T-helper 1 cell treated with Interleukin-12 subunit alpha and Interleukin-12 subunit beta and Interleukin-4 antibody, amounts not matched to agents 30 μg/mL and 1 μg/mL, for 36 hours (primary cell): ENCODE data around the gene NXT1.
A peak's percentile ranks its signal among the peaks of the same experiment; 100 is the strongest.

Experiments
- H3K27ac Mint-ChIP-seq: one replicate; pipeline ENCODE4 v1.8.0; 2021; ENCODE audit warnings: mild to moderate bottlenecking, mixed read lengths
- H3K27me3 Mint-ChIP-seq: one replicate; pipeline ENCODE4 v1.8.0; 2021; ENCODE audit warnings: low read depth, mixed read lengths
- H3K36me3 Mint-ChIP-seq: one replicate; pipeline ENCODE4 v1.8.0; 2021; ENCODE audit warnings: low read depth, mixed read lengths
- H3K4me1 Mint-ChIP-seq: one replicate; pipeline ENCODE4 v1.8.0; 2021; ENCODE audit warnings: low read depth, mixed read lengths
- H3K4me3 Mint-ChIP-seq: one replicate; pipeline ENCODE4 v1.8.0; 2021; ENCODE audit warnings: mild to moderate bottlenecking, moderate library complexity, mixed read lengths
- H3K9me3 Mint-ChIP-seq: one replicate; pipeline ENCODE4 v1.8.0; 2021; ENCODE audit warnings: mixed read lengths

The NXT1 gene

GRCh38 chr20:23316626-23317025 lies 34.0 kb upstream of the NXT1 start:
- no peak overlapping the region for H3K4me3 Mint-ChIP-seq
- H3K9me3 Mint-ChIP-seq, result no peaks in the 10 kb centered on the region
- no peaks in the 10 kb centered on the region for H3K36me3 Mint-ChIP-seq
- H3K27ac Mint-ChIP-seq, result no peak overlapping the region
- no peaks in the 10 kb centered on the region for H3K27me3 Mint-ChIP-seq
- H3K4me1 Mint-ChIP-seq, result no peaks in the 10 kb centered on the region

- no peaks in the 10 kb centered on the region for H3K27me3 Mint-ChIP-seq
- H3K4me1 Mint-ChIP-seq, result no peaks in the 10 kb centered on the region
- no peaks in the 10 kb centered on the region for H3K36me3 Mint-ChIP-seq
- H3K27ac Mint-ChIP-seq, result no peak overlapping the region
- H3K9me3 Mint-ChIP-seq, result no peaks in the 10 kb centered on the region
- no peak overlapping the region for H3K4me3 Mint-ChIP-seq
Measured at GRCh38 chr20:23317081-23317480, 33.5 kb upstream of the NXT1 start.

- H3K9me3 Mint-ChIP-seq, result no peaks in the 10 kb centered on the region
- H3K27ac Mint-ChIP-seq, result no peak overlapping the region
- no peak overlapping the region for H3K4me3 Mint-ChIP-seq
- H3K27me3 Mint-ChIP-seq, result no peaks in the 10 kb centered on the region
- no peaks in the 10 kb centered on the region for H3K4me1 Mint-ChIP-seq
- no peaks in the 10 kb centered on the region for H3K36me3 Mint-ChIP-seq
Measured at GRCh38 chr20:23318347-23318746, 32.2 kb upstream of the NXT1 start.

- Mint-ChIP-seq H3K36me3 (no peaks in the 10 kb centered on the region), H3K4me3 (no peak overlapping the region), H3K27ac (no peak overlapping the region), H3K9me3 (no peaks in the 10 kb centered on the region), H3K27me3 (no peaks in the 10 kb centered on the region), H3K4me1 (no peaks in the 10 kb centered on the region)
Measured at GRCh38 chr20:23320317-23320716, 30.3 kb upstream of the NXT1 start.

GRCh38 chr20:23325107-23325506 lies 25.5 kb upstream of the NXT1 start:
- Mint-ChIP-seq H3K9me3 (no peaks in the 10 kb centered on the region), H3K4me3 (no peak overlapping the region), H3K27ac (no peak overlapping the region), H3K27me3 (no peaks in the 10 kb centered on the region), H3K36me3 (no peaks in the 10 kb centered on the region), H3K4me1 (no peaks in the 10 kb centered on the region)

GRCh38 chr20:23326774-23327173 lies 23.8 kb upstream of the NXT1 start:
- Mint-ChIP-seq H3K9me3 (no peaks in the 10 kb centered on the region), H3K36me3 (no peaks in the 10 kb centered on the region), H3K27ac (no peak overlapping the region), H3K27me3 (no peaks in the 10 kb centered on the region), H3K4me3 (no peak overlapping the region), H3K4me1 (no peaks in the 10 kb centered on the region)

GRCh38 chr20:23327617-23328333 lies 22.8 kb upstream of the NXT1 start:
- no peaks in the 10 kb centered on the region for H3K4me1 Mint-ChIP-seq
- H3K27ac Mint-ChIP-seq, result no peak overlapping the region
- no peaks in the 10 kb centered on the region for H3K27me3 Mint-ChIP-seq
- no peaks in the 10 kb centered on the region for H3K36me3 Mint-ChIP-seq
- H3K9me3 Mint-ChIP-seq, result no peaks in the 10 kb centered on the region
- no peak overlapping the region for H3K4me3 Mint-ChIP-seq

- Mint-ChIP-seq H3K4me3 (no peak overlapping the region), H3K27me3 (no peaks in the 10 kb centered on the region), H3K9me3 (no peaks in the 10 kb centered on the region), H3K4me1 (peaks cover 9% of the 10 kb centered on the region), H3K36me3 (no peaks in the 10 kb centered on the region), H3K27ac (no peak overlapping the region)
Measured at GRCh38 chr20:23331450-23332350, 18.9 kb upstream of the NXT1 start.

GRCh38 chr20:23332467-23332866 lies 18.1 kb upstream of the NXT1 start:
- peaks cover 13% of the 10 kb centered on the region for H3K4me1 Mint-ChIP-seq
- no peak overlapping the region for H3K4me3 Mint-ChIP-seq
- H3K27me3 Mint-ChIP-seq, result no peaks in the 10 kb centered on the region
- no peaks in the 10 kb centered on the region for H3K36me3 Mint-ChIP-seq
- H3K27ac Mint-ChIP-seq, result no peak overlapping the region
- no peaks in the 10 kb centered on the region for H3K9me3 Mint-ChIP-seq

- no peak overlapping the region for H3K27ac Mint-ChIP-seq
Measured at GRCh38 chr20:23334111-23334510, 16.5 kb upstream of the NXT1 start.

GRCh38 chr20:23335521-23335920 lies 15.1 kb upstream of the NXT1 start:
- Mint-ChIP-seq H3K27ac (no peak overlapping the region), H3K4me3 (no peak overlapping the region), H3K4me1 (peaks cover 13% of the 10 kb centered on the region), H3K27me3 (peaks cover 3% of the 10 kb centered on the region), H3K36me3 (no peaks in the 10 kb centered on the region), H3K9me3 (no peaks in the 10 kb centered on the region)

More at GRCh38 chr20:23334111-23334510, 16.5 kb upstream of the NXT1 start:
- Mint-ChIP-seq H3K9me3 (no peaks in the 10 kb centered on the region), H3K36me3 (no peaks in the 10 kb centered on the region), H3K4me3 (no peak overlapping the region), H3K4me1 (peaks cover 13% of the 10 kb centered on the region), H3K27me3 (no peaks in the 10 kb centered on the region)

- Mint-ChIP-seq H3K36me3 (no peaks in the 10 kb centered on the region), H3K4me1 (peaks cover 13% of the 10 kb centered on the region), H3K27me3 (peaks cover 5% of the 10 kb centered on the region), H3K4me3 (peak overlapping the region; percentile 42), H3K27ac (peak overlapping the region; percentile 45), H3K9me3 (no peaks in the 10 kb centered on the region)
Measured at GRCh38 chr20:23336476-23336875, 14.1 kb upstream of the NXT1 start.

- Mint-ChIP-seq H3K9me3 (no peaks in the 10 kb centered on the region), H3K4me3 (no peak overlapping the region), H3K36me3 (no peaks in the 10 kb centered on the region), H3K27me3 (peaks cover 5% of the 10 kb centered on the region), H3K4me1 (peaks cover 13% of the 10 kb centered on the region), H3K27ac (no peak overlapping the region)
Measured at GRCh38 chr20:23337312-23337711, 13.3 kb upstream of the NXT1 start.

GRCh38 chr20:23339986-23340385 lies 10.6 kb upstream of the NXT1 start:
- H3K27me3 Mint-ChIP-seq, result peaks cover 5% of the 10 kb centered on the region
- no peak overlapping the region for H3K27ac Mint-ChIP-seq
- H3K9me3 Mint-ChIP-seq, result no peaks in the 10 kb centered on the region
- H3K36me3 Mint-ChIP-seq, result no peaks in the 10 kb centered on the region
- H3K4me3 Mint-ChIP-seq, result no peak overlapping the region
- peaks cover 10% of the 10 kb centered on the region for H3K4me1 Mint-ChIP-seq

GRCh38 chr20:23340524-23340923 lies 10.1 kb upstream of the NXT1 start:
- peaks cover 10% of the 10 kb centered on the region for H3K4me1 Mint-ChIP-seq
- H3K27me3 Mint-ChIP-seq, result peaks cover 5% of the 10 kb centered on the region
- no peak overlapping the region for H3K4me3 Mint-ChIP-seq
- no peaks in the 10 kb centered on the region for H3K36me3 Mint-ChIP-seq
- no peak overlapping the region for H3K27ac Mint-ChIP-seq
- no peaks in the 10 kb centered on the region for H3K9me3 Mint-ChIP-seq
